Ishikawa (cell line): ENCODE data around the gene CMSS1.

ENCODE experiments used
- CEBPB ChIP-seq: IDR thresholded peaks from 2 replicates; pipeline ENCODE4 v1.6.1; 2012
- CREB1 ChIP-seq: IDR thresholded peaks from 2 replicates; pipeline ENCODE4 v1.6.1; 2012; ENCODE audit warnings: low read depth
- EGR1 ChIP-seq: IDR thresholded peaks from 2 replicates; pipeline ENCODE4 v1.6.1; 2012
- EP300 ChIP-seq: IDR thresholded peaks from 2 replicates; pipeline ENCODE4 v1.6.1; 2012; ENCODE audit warnings: borderline replicate concordance
- FOXM1 ChIP-seq: IDR thresholded peaks from 2 replicates; pipeline ENCODE4 v1.6.1; 2012; ENCODE audit warnings: low read depth, borderline replicate concordance
- MAX ChIP-seq: IDR thresholded peaks from 2 replicates; pipeline ENCODE4 v1.6.1; 2012
- NFIC ChIP-seq: IDR thresholded peaks from 2 replicates; pipeline ENCODE4 v1.6.1; 2012
- RAD21 ChIP-seq: IDR thresholded peaks from 2 replicates; pipeline ENCODE4 v1.6.1; 2012; ENCODE audit warnings: low read depth
- REST ChIP-seq: IDR thresholded peaks from 2 replicates; pipeline ENCODE4 v1.6.1; 2012; ENCODE audit warnings: low read depth, mild to moderate bottlenecking
- TAF1 ChIP-seq: IDR thresholded peaks from 2 replicates; pipeline ENCODE4 v1.6.1; 2012; ENCODE audit warnings: low read depth, mild to moderate bottlenecking
- TCF12 ChIP-seq: IDR thresholded peaks from 2 replicates; pipeline ENCODE4 v1.6.1; 2012; ENCODE audit warnings: low read depth
- TEAD4 ChIP-seq: IDR thresholded peaks from 2 replicates; pipeline ENCODE4 v1.6.1; 2012
- USF1 ChIP-seq: IDR thresholded peaks from 2 replicates; pipeline ENCODE4 v1.6.1; 2012
- YY1 ChIP-seq: IDR thresholded peaks from 2 replicates; pipeline ENCODE4 v1.6.1; 2012; ENCODE audit warnings: low read depth
- ZBTB7A ChIP-seq: IDR thresholded peaks from 2 replicates; pipeline ENCODE4 v1.6.1; 2012; ENCODE audit warnings: low read depth

The CMSS1 gene

GRCh38 chr3:100225193-100225592 is 407.5 kb downstream of the CMSS1 start:
- TF ChIP-seq EP300 (no peak), MAX (no peak), USF1 (no peak), CREB1 (no peak), ZBTB7A (no peak), RAD21 (no peak), REST (no peak), TEAD4 (no peak), FOXM1 (no peak), CEBPB (no peak), YY1 (no peak), NFIC (no peak), EGR1 (no peak), TAF1 (no peak), TCF12 (no peak)

- no peak for TF ChIP-seq EP300
- no peak for TF ChIP-seq TEAD4
- TF ChIP-seq CREB1, result no peak
- TF ChIP-seq TCF12, result no peak
- no peak for TF ChIP-seq RAD21
- TF ChIP-seq YY1, result no peak
- TF ChIP-seq CEBPB, result no peak
- TF ChIP-seq EGR1, result no peak
- no peak for TF ChIP-seq NFIC
- no peak for TF ChIP-seq REST
- TF ChIP-seq USF1, result no peak
- no peak for TF ChIP-seq TAF1
- TF ChIP-seq FOXM1, result no peak
- no peak for TF ChIP-seq MAX
- TF ChIP-seq ZBTB7A, result no peak
Observed at GRCh38 chr3:100225883-100226282, 408.2 kb downstream of the CMSS1 start.

- TF ChIP-seq MAX (no peak), TCF12 (no peak), ZBTB7A (no peak), RAD21 (no peak), TEAD4 (no peak), CEBPB (no peak), EGR1 (no peak), YY1 (no peak), CREB1 (no peak), USF1 (no peak), EP300 (no peak), REST (no peak), TAF1 (no peak), NFIC (no peak), FOXM1 (no peak)
Observed at GRCh38 chr3:100226712-100227429, 409.2 kb downstream of the CMSS1 start.

- TF ChIP-seq USF1, result no peak
- no peak for TF ChIP-seq YY1
- no peak for TF ChIP-seq TEAD4
- TF ChIP-seq FOXM1, result no peak
- TF ChIP-seq TCF12, result no peak
- TF ChIP-seq CREB1, result no peak
- TF ChIP-seq REST, result no peak
- no peak for TF ChIP-seq ZBTB7A
- TF ChIP-seq RAD21, result no peak
- TF ChIP-seq NFIC, result no peak
- TF ChIP-seq MAX, result no peak
- TF ChIP-seq EP300, result no peak
- TF ChIP-seq TAF1, result no peak
- no peak for TF ChIP-seq EGR1
- no peak for TF ChIP-seq CEBPB
Observed at GRCh38 chr3:100227511-100227921, 409.9 kb downstream of the CMSS1 start.
